HS-27A (cell line): ENCODE data around the gene LST1.
"Not testable (repeated sequence)": the region's sequence is repeated elsewhere in the genome, so short reads cannot be mapped to it uniquely, and the experiment has no call there.

ENCODE experiments used
- DNase-seq: peaks from one replicate; pipeline ENCODE4 v3.0.0-alpha.2; 2012; ENCODE audit warnings: low read depth, missing footprints

LST1 gene

DNA sequence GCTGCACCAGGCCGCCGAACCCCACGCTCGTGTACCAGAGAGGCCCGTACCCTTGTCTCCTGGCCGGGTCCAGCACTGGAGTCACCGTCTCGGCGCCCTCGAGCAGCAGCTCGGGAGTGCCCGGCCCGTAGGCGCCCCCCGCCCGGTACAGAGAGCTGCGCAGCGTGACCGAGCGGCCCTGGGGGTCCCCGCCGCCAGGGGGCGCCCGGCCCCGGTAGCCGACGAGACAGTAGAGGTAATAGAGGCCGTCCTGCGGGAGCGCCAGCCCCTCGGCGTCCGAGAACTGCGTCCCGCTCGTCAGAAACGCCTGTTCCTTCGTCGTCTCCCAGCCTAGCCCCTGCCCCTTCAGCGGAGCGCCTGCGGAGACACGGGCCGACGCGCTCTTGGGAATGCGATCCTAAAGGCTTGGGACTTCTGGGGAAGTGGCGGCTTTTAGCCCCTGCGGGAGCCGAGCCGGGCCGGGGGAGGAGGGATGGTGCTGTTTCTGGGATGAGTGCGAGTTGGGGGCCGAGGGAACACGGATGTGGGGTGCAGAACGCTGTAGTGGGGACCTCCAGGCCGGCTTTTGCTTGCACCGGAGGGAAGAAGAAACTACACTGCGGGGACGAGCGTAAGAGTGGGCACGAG is 5.2 kb upstream of the LST1 start:
- no peak for DNase-seq

DNA sequence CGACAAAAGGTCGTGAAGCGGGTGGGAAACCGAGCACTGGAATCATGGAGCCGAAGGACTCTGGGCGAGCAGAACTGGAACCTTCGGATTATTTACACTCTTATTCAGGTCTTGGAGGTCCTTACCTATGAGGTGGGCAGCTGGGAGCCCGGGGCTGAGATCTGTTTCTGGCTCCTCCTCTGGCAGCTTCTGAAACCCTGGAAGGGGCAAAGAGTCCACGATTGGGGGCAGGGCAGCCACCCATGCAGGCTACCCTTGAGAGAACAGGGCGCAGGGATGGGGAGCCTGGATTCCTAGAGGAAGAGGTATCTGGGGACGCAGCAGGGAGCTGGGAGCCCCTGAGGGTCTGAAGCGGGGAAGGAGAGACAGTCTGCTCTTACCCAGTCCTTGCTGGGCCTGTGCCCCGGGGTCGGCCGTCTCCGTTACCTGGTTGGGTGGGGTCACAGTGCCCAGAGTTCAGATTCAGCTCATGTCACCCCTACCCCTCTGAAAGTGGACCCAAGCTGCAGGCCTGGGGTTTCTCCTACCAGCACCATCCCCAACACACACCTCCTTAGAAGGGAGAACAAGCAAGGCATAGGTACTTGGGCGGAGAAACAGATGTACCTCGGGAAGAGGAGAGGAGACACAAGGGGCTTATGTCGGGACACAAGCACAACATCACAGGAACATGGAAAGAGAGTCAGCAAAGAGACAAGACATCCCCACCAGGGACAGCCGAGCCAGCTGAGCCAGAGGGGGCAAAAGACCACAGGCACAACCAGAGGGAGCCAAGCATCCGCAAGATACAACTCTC is 4.4 kb upstream of the LST1 start:
- DNase-seq, result no peak

DNA sequence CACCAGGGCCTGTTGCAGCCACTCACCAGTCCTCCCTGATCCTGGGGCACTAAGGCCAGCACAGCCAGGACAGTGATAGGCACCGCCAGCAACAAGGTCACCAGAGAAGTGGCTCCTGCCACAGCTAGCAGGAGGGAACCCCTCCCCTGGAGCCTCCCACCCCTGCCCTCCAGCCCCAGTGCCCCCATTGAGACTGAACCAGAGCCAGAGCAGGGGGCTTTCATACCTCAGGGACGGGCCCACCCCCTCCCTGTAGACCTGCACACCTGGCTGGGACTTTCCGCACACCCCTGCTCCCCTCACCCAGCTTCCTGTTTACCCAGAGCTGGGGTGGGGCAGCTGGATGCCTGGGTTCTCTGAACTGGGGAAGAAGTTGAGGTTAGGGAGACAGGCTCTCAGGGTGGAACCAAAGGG is 3.8 kb upstream of the LST1 start, which contains the start of gene LTB:
Gene LTB, minus strand, starts transcription at position 195 of the 414 bp plus-strand sequence. Its CDS starts 7 bp downstream, at position 188.
- DNase-seq, result no peak

DNA sequence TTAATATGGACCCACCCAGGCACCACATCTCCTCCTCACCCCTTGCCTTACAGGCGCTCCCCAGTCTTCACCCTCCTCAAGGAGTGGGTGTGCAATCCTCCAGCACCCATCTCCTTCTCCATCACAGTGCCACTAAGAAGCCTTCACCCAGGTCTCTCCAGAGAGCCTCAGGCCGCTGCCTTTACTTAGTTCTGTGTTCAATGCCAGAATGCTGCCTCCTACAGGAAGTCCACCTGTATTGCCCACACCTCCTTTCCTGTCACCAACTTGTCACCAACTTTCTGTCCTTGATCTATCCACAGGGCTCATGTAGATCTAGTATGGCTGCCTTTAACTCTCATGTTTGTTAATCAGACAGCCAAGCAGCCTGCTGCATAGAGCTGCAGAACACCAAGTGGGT is 586 bp upstream of the LST1 start:
- no peak for DNase-seq

DNA sequence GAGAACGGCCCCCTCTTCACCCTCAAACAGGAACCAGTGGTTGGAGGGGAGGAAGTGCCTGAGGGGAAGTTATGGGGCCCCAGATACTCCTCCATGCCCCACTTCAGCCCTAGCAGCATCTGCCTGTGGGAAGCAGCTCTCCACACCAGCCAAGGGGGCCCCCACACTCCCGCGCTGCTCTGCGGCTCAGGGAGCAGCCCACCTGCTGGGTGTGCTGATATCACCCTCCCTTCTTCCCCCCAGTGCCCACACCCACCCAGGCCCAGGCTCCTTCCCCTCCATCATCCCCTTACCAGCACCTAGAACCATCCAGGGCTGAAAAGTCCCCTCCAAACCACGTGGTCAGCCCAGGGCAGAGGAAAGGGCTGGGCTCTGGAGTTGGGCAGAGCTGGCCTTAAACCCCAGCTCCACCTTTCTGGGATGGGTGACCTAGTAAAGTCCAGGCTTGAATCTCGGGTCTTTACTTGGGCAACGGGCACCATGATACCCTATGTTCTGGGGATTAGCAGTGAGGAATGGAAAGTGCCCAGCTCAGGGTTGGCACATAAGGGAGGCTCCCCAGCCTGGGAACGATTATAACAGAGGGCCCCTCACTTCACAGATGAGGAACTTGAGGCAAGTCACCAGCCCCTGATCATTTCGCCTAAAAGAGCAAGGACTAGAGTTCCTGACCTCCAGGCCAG is 663 bp downstream of the LST1 start:
- no peak for DNase-seq

DNA sequence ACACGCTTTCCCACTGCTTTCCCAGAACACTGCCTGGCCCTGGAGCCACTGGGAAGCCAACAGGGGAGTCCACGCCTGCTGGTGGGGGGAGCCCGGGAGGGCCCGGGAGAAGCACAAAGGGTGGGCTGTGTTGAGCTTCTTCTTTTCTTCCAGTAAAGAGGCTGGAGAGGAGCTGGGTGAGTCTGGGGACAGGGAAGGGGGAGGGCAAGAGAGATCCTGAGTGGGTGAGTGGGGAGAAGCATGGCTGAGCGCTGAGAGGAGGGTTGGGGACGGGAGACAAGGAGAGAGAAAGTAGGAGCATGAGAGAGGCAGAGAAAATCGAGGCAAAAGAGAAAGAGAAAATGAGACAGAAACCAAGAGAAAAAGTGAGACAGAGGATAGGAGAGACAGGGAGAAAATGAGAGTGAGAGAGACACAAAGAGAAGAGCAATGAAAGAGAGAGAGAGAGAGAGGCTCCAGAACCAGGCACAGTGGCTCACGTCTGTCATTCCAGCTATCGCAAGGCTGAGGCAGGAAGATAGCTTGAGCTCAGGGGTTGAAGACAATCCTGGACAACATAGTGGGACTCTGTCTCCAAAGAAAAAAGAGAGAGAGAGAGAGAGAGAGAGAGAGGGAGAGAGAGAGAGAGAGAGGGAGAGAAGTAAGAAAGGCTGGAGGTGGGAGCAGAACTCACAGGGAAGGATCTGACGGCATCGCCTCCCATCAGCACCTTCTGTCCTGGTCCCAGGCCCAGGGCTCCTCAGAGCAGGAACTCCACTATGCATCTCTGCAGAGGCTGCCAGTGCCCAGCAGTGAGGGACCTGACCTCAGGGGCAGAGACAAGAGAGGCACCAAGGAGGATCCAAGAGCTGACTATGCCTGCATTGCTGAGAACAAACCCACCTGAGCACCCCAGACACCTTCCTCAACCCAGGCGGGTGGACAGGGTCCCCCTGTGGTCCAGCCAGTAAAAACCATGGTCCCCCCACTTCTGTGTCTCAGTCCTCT is 2.0 kb downstream of the LST1 start:
- no peak for DNase-seq

DNA sequence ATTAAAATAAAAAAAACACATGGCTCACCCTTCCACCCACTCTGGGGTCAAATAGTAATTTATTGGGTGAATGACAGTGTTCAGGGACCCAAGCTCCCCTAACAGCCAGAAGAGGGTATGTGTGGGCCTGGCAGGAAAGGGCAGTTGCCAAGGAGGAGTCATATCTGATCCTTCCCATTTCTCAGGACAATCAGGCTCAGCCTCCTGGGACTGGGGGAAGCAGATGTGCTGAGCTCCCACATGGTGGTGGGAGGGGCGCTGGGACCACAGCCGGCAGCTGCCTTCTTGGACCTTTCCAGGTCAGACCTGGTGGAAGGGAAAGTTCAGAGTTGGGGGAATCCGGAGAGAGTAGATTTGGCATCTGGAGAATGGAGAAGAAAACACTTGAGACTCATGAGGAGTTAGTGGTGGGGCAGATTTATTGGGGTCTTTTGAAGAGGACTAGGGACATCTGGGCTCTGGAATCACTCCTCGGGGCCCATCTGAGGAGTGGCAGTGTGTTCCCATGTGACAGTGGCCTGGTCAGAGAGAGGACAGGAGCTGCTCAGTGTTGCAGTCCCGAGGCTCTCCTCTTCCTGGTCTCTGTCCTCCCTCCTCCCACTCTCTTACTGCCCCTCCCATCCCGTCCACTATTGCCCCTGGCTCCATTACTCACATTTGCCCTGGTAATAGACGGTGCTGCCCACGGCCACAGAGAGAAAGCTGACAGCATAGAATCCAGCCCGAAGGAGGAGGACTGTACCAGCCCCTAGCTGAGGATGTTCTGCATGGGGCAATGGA is 3.0 kb downstream of the LST1 start:
- DNase-seq, result no peak

DNA sequence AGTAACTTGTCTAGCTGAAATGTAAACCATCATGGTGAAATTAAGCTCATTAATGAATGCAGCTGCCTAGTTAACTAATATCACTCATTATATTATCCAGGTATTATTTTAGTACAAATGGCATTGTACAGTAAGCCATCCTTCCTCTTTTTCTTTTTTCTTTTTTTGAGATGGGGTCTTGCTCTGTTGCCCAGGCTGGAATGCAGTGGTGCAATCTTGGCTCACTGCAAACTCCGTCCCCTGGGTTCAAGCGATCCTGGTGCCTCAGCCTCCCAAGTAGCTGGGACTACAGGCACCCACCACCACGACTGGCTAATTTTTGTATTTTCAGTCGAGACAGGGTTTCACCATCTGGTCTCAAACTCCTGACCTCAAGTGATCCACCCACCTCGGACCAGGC is 4.6 kb downstream of the LST1 start:
- not testable (repeated sequence) for DNase-seq

DNA sequence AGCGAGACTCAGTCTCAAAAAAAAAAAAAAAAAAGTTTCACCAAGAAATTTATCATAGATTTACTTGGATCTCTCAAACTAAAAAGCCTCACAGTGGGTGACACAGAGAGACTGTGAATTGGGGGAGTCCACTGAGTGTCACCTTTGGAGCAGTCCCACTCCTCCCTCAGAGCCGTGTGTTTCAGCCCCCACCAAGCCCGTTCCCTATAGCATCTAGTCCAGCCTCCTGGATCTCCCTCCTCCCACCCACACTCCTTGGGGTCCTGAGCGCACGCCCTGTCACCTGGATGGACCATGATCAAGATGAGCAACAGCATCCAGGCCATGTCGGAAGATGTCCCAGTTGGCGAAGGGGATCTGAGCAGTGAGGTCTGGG is 6.3 kb downstream of the LST1 start:
- no peak for DNase-seq

DNA sequence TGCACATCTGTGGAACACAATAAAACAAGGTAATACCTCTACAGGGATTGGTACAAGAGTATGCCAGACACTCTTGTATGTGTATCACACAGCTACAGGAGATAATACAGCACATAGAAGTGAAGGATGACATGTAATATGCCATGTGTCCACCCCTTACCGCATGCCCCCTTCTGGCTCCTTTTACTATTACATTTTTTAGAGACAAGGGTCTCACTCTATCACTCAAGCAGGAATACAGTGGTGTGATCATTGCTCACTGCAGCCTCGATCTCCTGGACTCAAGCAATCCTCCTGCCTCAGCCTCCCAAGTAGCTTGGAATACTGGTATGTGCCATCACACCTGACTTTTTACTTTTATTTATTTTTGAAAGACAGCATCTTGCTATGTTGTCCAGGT is 10.9 kb downstream of the LST1 start:
- DNase-seq, result no peak

DNA sequence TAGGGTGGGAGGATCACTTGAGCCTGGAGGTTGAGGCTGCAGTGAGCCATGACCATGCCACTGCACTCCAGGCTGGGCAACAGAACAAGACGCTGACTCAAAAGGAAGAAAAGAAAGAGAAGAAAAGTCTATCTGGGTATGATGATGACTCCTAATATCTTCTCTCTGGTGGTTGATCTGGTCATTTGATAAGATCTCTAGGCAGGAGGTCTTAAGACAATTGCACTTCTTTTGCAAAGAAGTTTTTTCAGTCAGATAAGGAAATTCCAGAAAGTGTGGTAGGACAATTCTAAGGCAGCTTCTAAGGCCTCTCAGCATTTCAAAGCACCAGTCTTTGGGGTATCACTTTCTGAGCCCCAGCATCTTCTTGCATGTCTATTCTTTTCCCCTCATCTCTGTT is 21.2 kb downstream of the LST1 start:
- no peak for DNase-seq

DNA sequence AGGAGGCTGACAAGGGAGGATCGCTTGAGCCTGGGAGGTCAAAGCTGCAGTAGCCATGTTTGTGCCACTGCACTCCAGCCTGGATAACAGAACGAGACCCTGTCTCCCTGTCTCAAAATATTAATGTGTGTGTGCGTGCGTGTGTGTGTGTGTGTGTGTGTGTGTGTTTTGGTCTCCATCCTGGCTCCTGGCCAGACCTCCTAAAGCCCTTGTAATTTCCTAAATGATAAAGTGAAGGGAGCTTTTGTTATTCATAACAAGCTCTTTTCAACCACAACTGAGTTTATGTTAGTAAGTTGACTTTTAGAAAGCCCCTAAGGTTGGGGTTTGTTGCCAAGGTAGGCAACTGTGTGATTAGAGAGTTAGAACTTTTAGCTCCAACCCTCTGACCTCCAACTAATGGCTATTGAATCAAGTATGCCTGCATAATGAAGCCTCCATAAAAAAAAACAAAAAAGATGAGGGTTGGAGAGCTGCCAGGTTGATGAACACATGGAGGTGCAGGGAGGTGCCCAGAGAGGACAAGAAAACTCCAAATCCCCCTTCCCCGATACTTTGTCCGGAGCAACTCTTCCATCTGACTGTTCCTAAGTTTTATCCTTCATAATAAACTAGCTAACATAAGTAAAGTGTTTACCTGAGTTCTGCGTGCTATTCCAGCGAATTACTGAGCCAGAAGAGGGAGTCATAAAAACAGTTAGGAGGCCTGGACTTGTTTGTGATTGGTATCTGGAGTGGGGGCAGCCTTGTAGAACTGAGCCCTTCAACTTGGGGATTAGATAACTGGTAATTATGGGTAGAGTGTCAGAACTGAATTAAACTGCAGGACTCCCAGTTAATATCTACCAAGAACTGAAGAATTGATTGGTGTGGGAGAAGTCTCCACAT is 23.7 kb downstream of the LST1 start:
- no peak for DNase-seq

DNA sequence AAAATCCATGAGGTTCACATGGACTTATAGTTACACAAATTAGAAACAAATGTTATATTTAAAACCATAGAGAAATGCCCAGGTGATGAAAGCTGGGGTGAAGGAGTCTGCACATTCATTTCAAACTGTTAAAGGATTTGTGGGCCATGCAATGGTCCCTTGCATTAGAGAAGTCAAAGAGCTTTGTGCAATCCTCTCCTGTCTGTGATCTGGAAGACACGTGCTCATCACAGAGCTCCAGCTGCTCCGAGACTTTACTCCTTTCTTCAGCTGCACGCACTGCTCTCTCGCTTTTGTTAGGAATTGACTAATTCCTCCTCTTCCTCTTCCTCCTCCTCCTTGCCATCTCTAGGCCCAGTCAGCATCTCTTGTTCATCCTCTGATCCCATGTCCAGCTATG is 24.9 kb downstream of the LST1 start:
- no peak for DNase-seq

DNA sequence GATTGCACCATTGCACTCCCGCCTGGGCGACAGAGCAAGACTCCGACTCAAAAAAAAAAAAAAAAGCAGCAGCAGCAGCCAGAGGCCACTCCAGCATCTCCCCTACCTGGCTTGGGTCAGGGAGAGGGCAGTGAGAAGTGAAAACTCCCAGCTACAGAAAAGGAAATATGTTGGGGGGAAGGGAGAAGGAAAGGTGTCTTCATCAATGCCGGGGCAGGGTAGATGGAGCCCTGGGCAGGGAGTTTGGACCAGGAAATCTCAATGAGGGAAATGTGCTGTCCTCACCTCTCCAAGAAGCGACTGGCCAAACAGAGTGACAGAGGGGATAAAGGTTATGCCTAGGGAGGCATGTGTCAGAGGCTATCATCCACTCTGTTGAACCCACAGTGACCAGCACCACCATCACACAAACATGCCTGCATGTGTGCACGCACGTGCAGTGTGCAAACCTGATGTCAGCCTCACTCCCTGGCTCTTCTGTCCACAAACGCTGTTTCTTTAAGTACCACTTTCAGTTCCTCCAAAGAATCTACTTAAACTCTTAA is 28.1 kb downstream of the LST1 start:
- no peak for DNase-seq

DNA sequence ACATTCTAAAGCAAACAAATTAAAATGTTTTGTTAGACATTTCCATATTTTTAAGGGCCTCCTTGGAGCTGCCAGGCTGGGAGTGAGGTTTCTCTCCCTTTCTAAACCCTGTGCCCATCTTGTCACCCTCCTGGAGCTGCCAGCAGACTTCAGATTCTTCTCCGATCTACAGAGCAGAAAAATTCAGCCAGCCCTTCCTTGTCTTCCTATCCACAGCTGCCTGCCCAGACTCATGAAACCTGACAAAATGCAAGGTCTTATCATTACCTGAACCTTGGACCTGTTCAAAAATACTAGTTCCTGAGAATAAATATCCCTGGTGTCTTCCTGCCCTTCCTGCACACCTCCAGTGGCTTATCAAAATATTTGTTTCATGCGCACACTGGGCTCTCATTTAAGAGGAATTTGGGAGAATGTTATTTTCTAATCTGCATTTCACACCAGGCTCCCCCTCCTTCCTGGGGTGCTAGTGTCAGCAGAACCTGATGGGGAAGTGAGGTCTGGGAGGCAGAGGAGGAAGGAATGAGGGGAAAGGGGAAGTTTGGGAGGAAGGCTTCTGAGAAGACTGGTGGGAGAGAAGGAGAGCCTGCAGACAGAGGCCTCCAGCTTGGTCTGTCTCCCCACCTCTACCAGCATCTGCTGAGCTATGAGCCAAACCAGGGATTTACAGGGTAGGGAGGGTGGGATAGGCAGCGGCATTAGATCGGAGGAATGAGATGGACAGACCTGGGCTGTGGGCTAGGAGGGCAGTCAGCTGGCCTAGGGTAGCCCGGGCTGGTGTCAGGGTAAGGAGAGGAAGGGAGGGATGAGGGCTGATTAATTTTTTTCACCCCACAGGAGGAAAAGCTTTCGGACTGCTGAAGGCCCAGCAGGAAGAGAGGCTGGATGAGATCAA is 28.9 kb downstream of the LST1 start, which contains the start of gene AIF1:
Gene AIF1, plus strand, starts transcription at position 551 of the 895 bp plus-strand sequence. Its CDS starts 96 bp downstream, at position 647.
- DNase-seq, result no peak

DNA sequence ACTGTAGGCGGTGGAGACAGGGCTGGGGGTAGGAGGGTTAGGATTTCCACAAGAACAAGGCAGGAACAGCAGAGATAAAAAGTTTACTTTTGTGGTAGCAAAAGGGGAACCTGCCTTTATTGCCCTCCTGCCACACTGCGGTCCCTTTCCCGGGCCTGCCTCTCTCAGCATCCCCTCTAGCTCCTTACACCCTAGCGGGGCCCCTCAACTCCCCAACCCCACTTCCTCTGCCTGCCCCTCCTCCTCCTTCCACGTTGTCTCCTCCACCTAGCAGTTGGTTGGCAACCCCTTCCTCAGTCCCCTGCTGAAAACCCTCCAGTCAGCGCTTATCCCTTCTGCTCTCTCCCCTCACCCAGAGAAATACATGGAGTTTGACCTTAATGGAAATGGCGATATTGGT is 29.7 kb downstream of the LST1 start:
- DNase-seq, result no peak

DNA sequence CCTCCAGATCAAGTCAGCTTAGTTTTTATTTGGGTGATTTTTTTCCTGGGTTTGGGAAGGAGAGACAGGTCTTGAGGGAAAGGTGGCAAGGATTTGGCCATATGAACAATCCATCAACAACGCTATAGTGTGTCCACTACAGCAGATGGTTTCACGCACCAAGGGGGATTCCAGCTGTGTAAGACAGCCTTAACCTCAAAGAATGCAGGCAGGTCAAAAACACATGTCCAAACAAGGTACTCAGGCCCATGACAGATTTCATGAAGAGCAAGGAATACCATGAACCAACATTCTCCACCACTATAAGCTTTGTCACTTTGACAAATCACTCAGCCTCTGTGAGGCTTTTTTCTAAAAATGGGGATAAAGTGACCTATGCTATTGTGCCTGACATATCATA is 30.9 kb downstream of the LST1 start:
- no peak for DNase-seq

DNA sequence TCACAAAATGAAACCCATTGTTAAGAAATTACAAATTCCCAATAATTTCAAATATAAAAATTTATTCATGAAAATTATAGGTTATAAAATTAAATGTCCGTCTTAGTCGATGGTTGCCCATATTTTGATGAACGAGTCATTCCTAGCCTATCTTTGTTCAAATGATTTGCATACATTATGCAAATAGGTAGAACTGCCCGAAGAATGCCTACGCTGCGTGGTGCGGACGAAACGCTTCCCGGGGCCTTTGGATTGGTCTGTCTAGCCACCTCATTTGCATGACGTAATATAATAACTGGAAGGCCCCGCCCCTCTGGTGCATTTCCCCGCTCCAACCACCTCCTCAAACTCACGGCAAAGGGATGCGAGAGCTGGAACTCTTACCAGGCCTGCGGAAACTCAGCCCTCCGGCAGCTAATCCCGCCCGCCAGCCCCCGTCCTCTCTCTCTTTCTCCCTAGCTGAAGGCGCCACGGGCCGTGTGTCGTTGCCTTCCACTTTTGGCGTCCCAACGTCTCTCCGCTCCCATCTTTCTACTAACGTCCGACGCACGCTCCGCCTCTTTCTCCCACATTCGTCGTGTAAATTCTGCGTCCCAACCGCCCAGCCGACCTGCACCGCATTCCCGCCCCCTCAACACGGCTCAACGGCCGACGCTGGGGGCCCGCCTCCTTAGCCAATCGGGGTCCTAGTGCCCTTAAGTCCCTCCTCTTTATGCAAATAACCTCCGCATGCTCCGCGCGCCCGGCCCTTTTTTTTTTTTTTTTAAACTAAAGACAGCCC is 33.9 kb downstream of the LST1 start:
- DNase-seq, result peak; percentile 98
